GM18858 (cell line): ENCODE data around the gene ATOSA.

Experiments used
- ATAC-seq: cut with Tn5 transposase; IDR thresholded peaks from one replicate; pipeline ENCODE4 v1.9.1; 2021; ENCODE audit not compliant: unreplicated experiment

ATOSA gene

GRCh38 chr15:52679232-52680040, at the start of gene ATOSA:
TSS of gene ATOSA (minus strand) at chr15:52679388. CDS start at chr15:52678021, 1,367 bp downstream.
- ATAC-seq: peak; percentile 43

- no peak for ATAC-seq
Measured at GRCh38 chr15:52728899-52729298, 49.7 kb upstream of the ATOSA start.

GRCh38 chr15:52727815-52728214, 48.6 kb upstream of the ATOSA start:
- ATAC-seq: no peak

GRCh38 chr15:52726195-52726594, 47.0 kb upstream of the ATOSA start:
- no peak for ATAC-seq

- no peak for ATAC-seq
Measured at GRCh38 chr15:52718551-52718950, 39.4 kb upstream of the ATOSA start.

GRCh38 chr15:52717924-52718323, 38.7 kb upstream of the ATOSA start:
- ATAC-seq: no peak

GRCh38 chr15:52717481-52717880, 38.3 kb upstream of the ATOSA start:
- ATAC-seq: no peak

- no peak for ATAC-seq
Measured at GRCh38 chr15:52716536-52716935, 37.3 kb upstream of the ATOSA start.

GRCh38 chr15:52715411-52715810, 36.2 kb upstream of the ATOSA start:
- ATAC-seq: no peak

GRCh38 chr15:52714968-52715367, 35.8 kb upstream of the ATOSA start:
- no peak for ATAC-seq

- no peak for ATAC-seq
Measured at GRCh38 chr15:52710708-52711389, 31.7 kb upstream of the ATOSA start.

GRCh38 chr15:52710050-52710707, 31.0 kb upstream of the ATOSA start:
- ATAC-seq: no peak

GRCh38 chr15:52709187-52709981, 30.2 kb upstream of the ATOSA start:
- ATAC-seq: no peak

GRCh38 chr15:52706091-52706490, 26.9 kb upstream of the ATOSA start:
- ATAC-seq: no peak

- ATAC-seq: no peak
Measured at GRCh38 chr15:52702390-52702789, 23.2 kb upstream of the ATOSA start.

- ATAC-seq: no peak
Measured at GRCh38 chr15:52699457-52699856, 20.3 kb upstream of the ATOSA start.

- no peak for ATAC-seq
Measured at GRCh38 chr15:52698514-52698913, 19.3 kb upstream of the ATOSA start.

- no peak for ATAC-seq
Measured at GRCh38 chr15:52697051-52697450, 17.9 kb upstream of the ATOSA start.

GRCh38 chr15:52695154-52695553, 16.0 kb upstream of the ATOSA start:
- ATAC-seq: no peak

GRCh38 chr15:52689562-52689961, 10.4 kb upstream of the ATOSA start:
- no peak for ATAC-seq

- ATAC-seq: peak; percentile 60
Measured at GRCh38 chr15:52683580-52683979, 4.4 kb upstream of the ATOSA start.
